Stomach (tissue), 9 donors: ENCODE data around the gene GRIFIN. TPM values are rescaled to one million over a fixed set of nuclear protein-coding genes. Genes with fewer than 3 reads are reported as not detected.
A peak's percentile ranks its signal among the peaks of the same experiment; 100 is the strongest.

Source experiments
- DNase-seq, 2 donors: peaks; one replicate each; pipeline versions ENCODE4 v3.0.0 to v3.0.0-alpha.2; 2013 to 2019
- H3K27ac ChIP-seq, 5 donors: fragments of 200-600 bp in 4 of 5; sonication (generic) in 4 of 5; one replicate each; pipeline ENCODE4 v1.5.1; 2013 to 2019; ENCODE audit warnings: mild to moderate bottlenecking in 1 of 5, moderate library complexity in 1 of 5
- H3K27me3 ChIP-seq, 3 donors: fragments of 200-600 bp; sonication (generic); one replicate each; pipeline ENCODE4 v1.5.1; 2017 to 2019; ENCODE audit warnings: mixed run types in 1 of 3
- H3K36me3 ChIP-seq, 4 donors: fragments of 200-600 bp; sonication (generic); 1 replicate in 3 of 4; 2 replicates in 1 of 4; pipeline ENCODE4 v1.5.1; 2016 to 2019
- H3K4me1 ChIP-seq, 4 donors: fragments of 200-600 bp; sonication (generic); one replicate each; pipeline ENCODE4 v1.5.1; 2016 to 2019
- H3K4me3 ChIP-seq, 4 donors: fragments of 200-600 bp; sonication (generic) in 3 of 4; one replicate each; pipeline ENCODE4 v1.5.1; 2016 to 2019; ENCODE audit warnings: mild to moderate bottlenecking in 1 of 4
- H3K9me3 ChIP-seq, 4 donors: fragments of 200-600 bp; sonication (generic); one replicate each; pipeline ENCODE4 v1.5.1; 2016 to 2019
- CTCF ChIP-seq, 7 experiments: fragments of 450-650 bp in 4 of 7; fragments of 200-600 bp in 3 of 7; sonication (generic) in 3 of 7; IDR thresholded peaks; one replicate each; pipeline ENCODE4 v1.5.1; 2016 to 2019; ENCODE audit warnings: antibody characterized with exemption in 7 of 7, control low read depth in 2 of 7, mild to moderate bottlenecking in 1 of 7
- EP300 ChIP-seq: sonication (generic); formaldehyde crosslinking; IDR thresholded peaks from one replicate; pipeline ENCODE4 v1.6.1; 2017; ENCODE audit warnings: antibody characterized with exemption
- POLR2A ChIP-seq, 4 donors: fragments of 450-650 bp; IDR thresholded peaks; one replicate each; pipeline ENCODE4 v1.6.1; 2016; ENCODE audit warnings: antibody characterized with exemption in 4 of 4, control low read depth in 2 of 4, mild to moderate bottlenecking in 1 of 4, moderate library complexity in 1 of 4
- POLR2AphosphoS5 ChIP-seq, 3 donors: sonication (generic); formaldehyde crosslinking; IDR thresholded peaks; one replicate each; pipeline ENCODE4 v1.6.1; 2016; ENCODE audit warnings: antibody characterized with exemption in 3 of 3
- WGBS, 5 donors: extraction: QIAGEN DNeasy Blood & Tissue Kit in 3 of 5; methylation state at CpG; one replicate each; pipeline versions ENCODE4 v1.1.5 to v1.1.7; 2013 to 2018; 5-methylcytosine and 5-hydroxymethylcytosine counted together
- intact Hi-C: fragments of 100-400 bp; cut with DNase I; formaldehyde crosslinking; loops from one replicate; pipeline ENCODE4 v1.15.1; 2023; ENCODE audit warnings: low total_unique reads
- polyA plus RNA-seq, 3 donors: library from polyadenylated mRNA; stranded (reverse); fragments of 200-250 nt; gene quantifications; one replicate each; pipeline ENCODE4 v1.2.3, GENCODE V29; 2013
- total RNA-seq, 5 donors: library from RNA; depleted of rRNA; stranded (reverse); fragments of >200 nt; gene quantifications; one replicate each; pipeline versions ENCODE4 v1.1.0 to v1.2.3, GENCODE V29; 2014 to 2016
- donor health status: healthy with polysubstance abuse.
- donor health status: Bipolar disorder and iron deficiency.
- donor health status: healthy.

Gene GRIFIN
- total and polyA plus RNA-seq, 8 donors = not detected

- peak overlapping the region in 1 of 4 donors; percentile 6 for H3K4me3 ChIP-seq
- peak; percentile 77 to 89 for DNase-seq
- peak overlapping the region; percentile 51 to 69 (median 58) for H3K27ac ChIP-seq
Measured at GRCh38 chr7:2477447-2478398, 1.5 kb upstream of the GRIFIN start.

GRCh38 chr7:2476776-2477446 lies 713 bp upstream of the GRIFIN start:
- Histone ChIP-seq H3K4me3 (no peak overlapping the region), H3K9me3 (no peaks in the 10 kb centered on the region), H3K4me1 (peaks cover 17 to 38% (median 29%) of the 10 kb centered on the region in 4 donors), H3K36me3 (no peaks in the 10 kb centered on the region), H3K27me3 (peaks cover 0 to 64% (median 0%) of the 10 kb centered on the region in 3 donors), H3K27ac (no peak overlapping the region)
- intact Hi-C loops = loop anchor here (10.0 kb wide), 1 partner anchor 208 kb away; the partner anchor contains the start of gene AMZ1
- TF ChIP-seq CTCF (IDR thresholded peaks at IDR 0.05) (no peak), POLR2A (IDR thresholded peaks at IDR 0.05) (no peak), POLR2AphosphoS5 (IDR thresholded peaks at IDR 0.05) (no peak), EP300 (no peak)
- DNase-seq = peak in 1 of 2 donors; percentile 21
- WGBS, 5 donors = 70 to 87% (median 77%) methylated on average over 18 to 25 of the region's 25 CpGs

More at GRCh38 chr7:2477447-2478398, 1.5 kb upstream of the GRIFIN start:
- peaks cover 0 to 72% (median 0%) of the 10 kb centered on the region in 3 donors for H3K27me3 ChIP-seq
- peaks cover 0 to 4% (median 3%) of the 10 kb centered on the region in 4 donors for H3K9me3 ChIP-seq
- TF ChIP-seq POLR2AphosphoS5 (IDR thresholded peaks at IDR 0.05) (peak in 1 of 3 donors; percentile 54), POLR2A (IDR thresholded peaks at IDR 0.05) (no peak), EP300 (no peak), CTCF (IDR thresholded peaks at IDR 0.05) (peak in 5 of 7 experiments; percentile 60 to 82 (median 64))
- intact Hi-C loops = loop anchor here (10.0 kb wide), 1 partner anchor 207 kb away; the partner anchor contains the start of gene AMZ1
- no peaks in the 10 kb centered on the region for H3K36me3 ChIP-seq
- WGBS, 5 donors = 5 to 45% (median 20%) methylated on average over 6 to 34 of the region's 34 CpGs
- peaks cover 17 to 38% (median 29%) of the 10 kb centered on the region in 4 donors for H3K4me1 ChIP-seq

GRCh38 chr7:2475678-2476015 lies 551 bp downstream of the GRIFIN start:
- intact Hi-C loops = loop anchor here (10.0 kb wide), 1 partner anchor 209 kb away; the partner anchor contains the start of gene AMZ1
- TF ChIP-seq EP300 = no peak
- Histone ChIP-seq H3K27me3 (peaks cover 0 to 66% (median 0%) of the 10 kb centered on the region in 3 donors), H3K27ac (no peak overlapping the region), H3K9me3 (no peaks in the 10 kb centered on the region), H3K36me3 (no peaks in the 10 kb centered on the region), H3K4me3 (no peak overlapping the region), H3K4me1 (peaks cover 17 to 48% (median 35%) of the 10 kb centered on the region in 4 donors)
- DNase-seq = peak in 1 of 2 donors; percentile 6
- 84 to 97% (median 92%) methylated on average over 5 to 18 of the region's 18 CpGs for WGBS, 5 donors

- Histone ChIP-seq H3K27me3 (peaks cover 0 to 66% (median 0%) of the 10 kb centered on the region in 3 donors), H3K36me3 (no peaks in the 10 kb centered on the region), H3K4me3 (no peak overlapping the region), H3K27ac (no peak overlapping the region), H3K4me1 (peaks cover 17 to 48% (median 35%) of the 10 kb centered on the region in 4 donors), H3K9me3 (no peaks in the 10 kb centered on the region)
- intact Hi-C loops = loop anchor here (10.0 kb wide), 1 partner anchor 210 kb away; the partner anchor contains the start of gene AMZ1
- DNase-seq = peak in 1 of 2 donors; percentile 30
- 86 to 90% (median 87%) methylated on average over 19 to 28 of the region's 28 CpGs for WGBS, 5 donors
- TF ChIP-seq EP300 = no peak
- no peak for TF ChIP-seq CTCF (IDR thresholded peaks at IDR 0.05)
- TF ChIP-seq POLR2A (IDR thresholded peaks at IDR 0.05) = no peak
- no peak for TF ChIP-seq POLR2AphosphoS5 (IDR thresholded peaks at IDR 0.05)
Measured at GRCh38 chr7:2474813-2475677, 1.2 kb downstream of the GRIFIN start.
